Ishikawa (cell line): Measurements from ENCODE around the gene SEC31A.

ENCODE experiments used
- CREB1 ChIP-seq: IDR thresholded peaks from 2 replicates; pipeline ENCODE4 v1.6.1; 2012; ENCODE audit warnings: low read depth
- EP300 ChIP-seq: IDR thresholded peaks from 2 replicates; pipeline ENCODE4 v1.6.1; 2012; ENCODE audit warnings: borderline replicate concordance
- FOXM1 ChIP-seq: IDR thresholded peaks from 2 replicates; pipeline ENCODE4 v1.6.1; 2012; ENCODE audit warnings: low read depth, borderline replicate concordance
- TAF1 ChIP-seq: IDR thresholded peaks from 2 replicates; pipeline ENCODE4 v1.6.1; 2012; ENCODE audit warnings: low read depth, mild to moderate bottlenecking
- USF1 ChIP-seq: IDR thresholded peaks from 2 replicates; pipeline ENCODE4 v1.6.1; 2012
- YY1 ChIP-seq: IDR thresholded peaks from 2 replicates; pipeline ENCODE4 v1.6.1; 2012; ENCODE audit warnings: low read depth
- ZBTB7A ChIP-seq: IDR thresholded peaks from 2 replicates; pipeline ENCODE4 v1.6.1; 2012; ENCODE audit warnings: low read depth
- TF ChIP-seq, protein P1 (sequence below): IDR thresholded peaks from 2 replicates; pipeline ENCODE4 v1.6.1; 2012

GRCh38 chr4:82890528-82890900 is 439 bp downstream of the SEC31A start:
- TF ChIP-seq FOXM1: no peak; the same call in 1 of the 2 replicates
- TF ChIP-seq TAF1: no peak
- no peak for TF ChIP-seq ZBTB7A
- TF ChIP-seq, protein P1, sequence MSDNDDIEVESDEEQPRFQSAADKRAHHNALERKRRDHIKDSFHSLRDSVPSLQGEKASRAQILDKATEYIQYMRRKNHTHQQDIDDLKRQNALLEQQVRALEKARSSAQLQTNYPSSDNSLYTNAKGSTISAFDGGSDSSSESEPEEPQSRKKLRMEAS: no peak
- no peak for TF ChIP-seq EP300
- no peak for TF ChIP-seq YY1
- TF ChIP-seq CREB1: no peak
- no peak for TF ChIP-seq USF1
